IPS-18c (cell line): Measurements from ENCODE around the gene SOD2.
"Not testable (repeated sequence)": the region's sequence is repeated elsewhere in the genome, so short reads cannot be mapped to it uniquely, and the experiment has no call there.

ENCODE experiments used
- H3K4me3 ChIP-seq: 2 replicates; pipeline ENCODE4 v1.7.0; 2013; ENCODE audit warnings: low read depth, mild to moderate bottlenecking, low read length, moderate library complexity; ENCODE audit not compliant: insufficient read depth
- H3K9me3 ChIP-seq: one replicate; pipeline ENCODE4 v1.6.1; 2013; ENCODE audit warnings: mild to moderate bottlenecking, low read length, moderate library complexity; ENCODE audit not compliant: control insufficient read depth, insufficient read depth

Gene SOD2

GRCh38 chr6:159690135-159690534 is 2.9 kb downstream of the SOD2 start:
- H3K9me3 ChIP-seq, H3K4me3 ChIP-seq: not testable (repeated sequence)

- Histone ChIP-seq H3K9me3 (no peaks in the 10 kb centered on the region), H3K4me3 (no peak overlapping the region)
Measured at GRCh38 chr6:159689001-159689400, 4.0 kb downstream of the SOD2 start.

GRCh38 chr6:159688266-159688905 is 4.7 kb downstream of the SOD2 start:
- no peak overlapping the region for H3K4me3 ChIP-seq
- no peaks in the 10 kb centered on the region for H3K9me3 ChIP-seq

GRCh38 chr6:159687341-159687740 is 5.7 kb downstream of the SOD2 start:
- no peak overlapping the region for H3K4me3 ChIP-seq
- H3K9me3 ChIP-seq = no peaks in the 10 kb centered on the region

- H3K4me3 ChIP-seq = no peak overlapping the region
Measured at GRCh38 chr6:159686703-159687102, 6.3 kb downstream of the SOD2 start.

GRCh38 chr6:159686040-159686439 is 7.0 kb downstream of the SOD2 start:
- H3K9me3 ChIP-seq = no peaks in the 10 kb centered on the region
- H3K4me3 ChIP-seq = no peak overlapping the region

More at GRCh38 chr6:159686703-159687102, 6.3 kb downstream of the SOD2 start:
- no peaks in the 10 kb centered on the region for H3K9me3 ChIP-seq

- Histone ChIP-seq H3K4me3 (no peak overlapping the region), H3K9me3 (no peaks in the 10 kb centered on the region)
Measured at GRCh38 chr6:159684013-159684304, 9.1 kb downstream of the SOD2 start.

- no peaks in the 10 kb centered on the region for H3K9me3 ChIP-seq
- H3K4me3 ChIP-seq = no peak overlapping the region
Measured at GRCh38 chr6:159682810-159683209, 10.2 kb downstream of the SOD2 start.

GRCh38 chr6:159682295-159682694 is 10.7 kb downstream of the SOD2 start:
- H3K9me3 ChIP-seq = no peaks in the 10 kb centered on the region
- H3K4me3 ChIP-seq = no peak overlapping the region

GRCh38 chr6:159681191-159681880 is 11.7 kb downstream of the SOD2 start:
- Histone ChIP-seq H3K4me3 (no peak overlapping the region), H3K9me3 (no peaks in the 10 kb centered on the region)

GRCh38 chr6:159680104-159680503 is 12.9 kb downstream of the SOD2 start:
- no peaks in the 10 kb centered on the region for H3K9me3 ChIP-seq
- H3K4me3 ChIP-seq = no peak overlapping the region

- Histone ChIP-seq H3K9me3 (no peaks in the 10 kb centered on the region), H3K4me3 (no peak overlapping the region)
Measured at GRCh38 chr6:159679091-159680077, 13.7 kb downstream of the SOD2 start.

- Histone ChIP-seq H3K9me3 (no peaks in the 10 kb centered on the region), H3K4me3 (no peak overlapping the region)
Measured at GRCh38 chr6:159678574-159678973, 14.5 kb downstream of the SOD2 start.

- Histone ChIP-seq H3K4me3 (no peak overlapping the region), H3K9me3 (no peaks in the 10 kb centered on the region)
Measured at GRCh38 chr6:159677506-159678165, 15.4 kb downstream of the SOD2 start.

- Histone ChIP-seq H3K4me3 (no peak overlapping the region), H3K9me3 (no peaks in the 10 kb centered on the region)
Measured at GRCh38 chr6:159676890-159677505, 16.0 kb downstream of the SOD2 start.

GRCh38 chr6:159676236-159676635 is 16.8 kb downstream of the SOD2 start:
- not testable (repeated sequence) for H3K4me3 ChIP-seq, H3K9me3 ChIP-seq
